Subcutaneous adipose tissue (tissue), 4 donors: ENCODE measurements around the gene GLT1D1. TPM values are rescaled to one million over a fixed set of nuclear protein-coding genes. Genes with fewer than 3 reads are reported as not detected.

Experiments
- total RNA-seq, 4 donors: library from RNA; depleted of rRNA; stranded (reverse); fragments of >200 nt; gene quantifications; one replicate each; pipeline ENCODE4 v1.1.0, GENCODE V29; 2016
- TF ChIP-seq, protein P1 (sequence below): fragments of 450-650 bp; IDR thresholded peaks from one replicate; pipeline ENCODE4 v1.5.1; 2016; ENCODE audit warnings: low read depth, mild to moderate bottlenecking, control low read depth, antibody characterized with exemption, moderate library complexity

The GLT1D1 gene
- total RNA-seq, 4 donors from 2014 or later: 0.22 to 0.75 TPM; not detected in 2

GRCh38 chr12:128933039-128933438 is 79.8 kb downstream of the GLT1D1 start:
- TF ChIP-seq, protein P1, sequence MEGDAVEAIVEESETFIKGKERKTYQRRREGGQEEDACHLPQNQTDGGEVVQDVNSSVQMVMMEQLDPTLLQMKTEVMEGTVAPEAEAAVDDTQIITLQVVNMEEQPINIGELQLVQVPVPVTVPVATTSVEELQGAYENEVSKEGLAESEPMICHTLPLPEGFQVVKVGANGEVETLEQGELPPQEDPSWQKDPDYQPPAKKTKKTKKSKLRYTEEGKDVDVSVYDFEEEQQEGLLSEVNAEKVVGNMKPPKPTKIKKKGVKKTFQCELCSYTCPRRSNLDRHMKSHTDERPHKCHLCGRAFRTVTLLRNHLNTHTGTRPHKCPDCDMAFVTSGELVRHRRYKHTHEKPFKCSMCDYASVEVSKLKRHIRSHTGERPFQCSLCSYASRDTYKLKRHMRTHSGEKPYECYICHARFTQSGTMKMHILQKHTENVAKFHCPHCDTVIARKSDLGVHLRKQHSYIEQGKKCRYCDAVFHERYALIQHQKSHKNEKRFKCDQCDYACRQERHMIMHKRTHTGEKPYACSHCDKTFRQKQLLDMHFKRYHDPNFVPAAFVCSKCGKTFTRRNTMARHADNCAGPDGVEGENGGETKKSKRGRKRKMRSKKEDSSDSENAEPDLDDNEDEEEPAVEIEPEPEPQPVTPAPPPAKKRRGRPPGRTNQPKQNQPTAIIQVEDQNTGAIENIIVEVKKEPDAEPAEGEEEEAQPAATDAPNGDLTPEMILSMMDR: no peak

GRCh38 chr12:128933926-128934325 is 80.6 kb downstream of the GLT1D1 start:
- TF ChIP-seq, protein P1: no peak

DNA sequence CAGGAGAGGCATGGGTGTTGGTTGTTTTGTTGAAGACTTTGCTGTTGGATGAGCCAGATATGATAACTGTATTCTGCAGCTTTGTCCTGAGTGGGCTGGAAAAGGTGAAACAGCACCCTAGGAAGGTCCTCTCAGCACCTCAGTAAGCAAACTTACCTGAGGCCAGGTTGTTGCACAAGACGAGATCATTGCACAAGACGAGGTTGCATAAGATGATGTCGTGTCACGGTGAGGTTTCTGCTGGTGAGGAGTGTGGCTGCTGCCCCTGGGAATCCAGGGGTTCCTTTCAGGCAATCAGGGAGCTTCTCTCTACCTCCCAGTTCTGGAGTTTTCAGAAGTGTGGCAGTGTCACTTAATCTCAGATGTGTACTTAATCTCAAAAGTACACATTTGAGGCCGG is 85.6 kb downstream of the GLT1D1 start:
- TF ChIP-seq, protein P1: no peak

DNA sequence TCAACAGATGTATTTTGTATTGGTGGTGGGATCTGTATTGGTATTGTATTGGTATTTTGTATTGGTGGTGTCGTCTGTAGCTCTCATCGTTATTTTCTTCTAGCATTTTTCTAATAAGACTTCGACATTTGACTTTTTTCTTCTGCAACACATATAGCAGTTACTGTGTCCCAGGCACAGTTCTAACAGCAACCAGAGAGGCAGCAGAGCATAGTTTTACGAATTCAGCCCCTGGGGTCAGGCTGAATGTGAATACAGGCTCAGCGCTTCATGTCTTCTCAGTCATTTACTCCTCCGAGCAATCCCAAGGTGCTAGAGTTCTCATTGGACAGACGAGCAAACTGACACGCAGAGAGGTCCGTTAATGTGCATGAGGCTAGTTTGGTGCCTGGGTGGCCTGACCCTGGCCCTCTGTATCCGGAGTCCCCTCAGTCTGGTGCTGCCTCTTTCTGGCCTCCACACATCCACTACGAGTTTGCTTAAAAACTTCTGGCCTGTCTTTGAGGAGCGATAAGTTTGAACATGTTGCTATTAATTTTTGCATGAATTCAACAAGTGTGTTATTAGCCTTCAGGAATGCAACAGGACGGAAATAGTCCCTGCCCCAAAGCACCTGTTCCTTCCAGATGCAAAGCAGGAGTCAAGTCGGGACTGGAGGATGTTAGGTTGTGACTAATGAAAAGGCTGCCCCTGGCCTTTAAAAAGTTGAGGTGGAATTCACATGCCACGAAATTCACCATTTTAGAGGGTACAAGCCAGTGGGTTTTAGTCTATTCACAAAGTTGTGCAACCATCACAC is 87.0 kb downstream of the GLT1D1 start:
- TF ChIP-seq, protein P1: no peak

GRCh38 chr12:128940974-128941373 is 87.7 kb downstream of the GLT1D1 start:
- TF ChIP-seq, protein P1: no peak

DNA sequence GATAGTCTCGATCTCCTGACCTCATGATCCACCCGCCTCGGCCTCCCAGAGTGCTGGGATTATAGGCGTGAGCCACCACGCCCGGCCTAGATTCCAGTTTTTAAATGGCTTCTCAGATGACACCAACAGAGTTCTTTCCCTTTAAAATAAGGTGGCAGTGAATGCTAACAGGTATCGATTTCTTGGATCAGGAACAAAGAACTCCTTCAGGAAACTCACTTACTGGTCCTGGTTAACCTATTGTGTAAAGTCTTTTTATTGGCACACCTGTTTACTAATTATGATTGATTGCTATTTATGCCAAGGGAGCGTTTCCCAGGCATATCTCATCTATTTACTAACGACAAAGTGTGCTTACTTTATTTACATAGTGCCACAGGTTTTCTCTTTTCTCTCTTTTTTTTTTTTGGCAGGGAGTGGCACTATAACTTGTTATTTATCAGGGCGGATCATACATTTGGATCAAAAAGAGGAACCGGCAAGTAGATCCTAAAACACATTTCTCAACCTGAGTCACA is 89.7 kb downstream of the GLT1D1 start:
- TF ChIP-seq, protein P1: no peak

DNA sequence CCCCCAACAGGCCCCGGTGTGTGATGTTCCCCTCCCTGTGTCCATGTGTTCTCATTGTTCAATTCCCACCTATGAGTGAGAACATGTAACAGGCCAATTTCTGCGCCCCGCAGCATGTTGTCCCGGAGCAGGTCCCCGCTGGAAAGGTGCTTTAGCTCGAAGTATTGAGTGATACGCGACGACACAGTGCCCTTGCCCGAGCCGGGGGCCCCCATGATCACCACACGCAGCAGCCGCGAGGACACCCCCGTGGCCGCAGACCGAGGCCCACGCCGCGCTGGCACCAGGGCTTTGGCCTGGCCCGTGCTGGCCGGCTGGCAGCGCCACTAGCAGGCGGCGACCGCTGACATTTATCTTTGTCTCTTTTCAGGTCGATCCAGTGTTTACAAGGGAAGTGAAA is 91.7 kb downstream of the GLT1D1 start:
- TF ChIP-seq, protein P1: no peak
